Panc1 (cell line): Measurements from ENCODE around the gene NDE1. TPM values are rescaled to one million over a fixed set of nuclear protein-coding genes. Genes with fewer than 3 reads are reported as not detected.

Experiments
- ATAC-seq: fragments of 200-7000 bp; cut with Tn5 transposase; 2 replicates; pipeline ENCODE4 v1.9.1; 2020; ENCODE audit warnings: mild to moderate bottlenecking, moderate library complexity
- BruUV-seq: library from RNA; stranded (reverse); fragments of 400-500 nt; replicated peaks from 2 replicates; lab custom pipeline; 2021; lab: Mats Ljungman, UMichigan
- CTCF ChIA-PET: fragments of 300-600 bp; sonication (Branson Sonifier 250); formaldehyde crosslinking; loops from one replicate; lab custom pipeline; 2022; ENCODE audit warnings: antibody characterized with exemption; lab: Charles Lee
- POLR2A ChIA-PET: fragments of 300-600 bp; sonication (Branson Sonifier 250); formaldehyde crosslinking; loops from one replicate; lab custom pipeline; 2022; ENCODE audit warnings: antibody characterized with exemption; lab: Charles Lee
- DNase-seq: peaks from one replicate; pipeline ENCODE4 v3.0.0-alpha.2; 2010; ENCODE audit warnings: low read depth, low spot score
- H3K27ac ChIP-seq: 2 replicates; pipeline ENCODE4 v1.5.1; 2011; ENCODE audit warnings: mild to moderate bottlenecking, low read length, inconsistent platforms
- H3K27me3 ChIP-seq: fragments of 200-500 bp; sonication (Bioruptor generic); 2 replicates; pipeline ENCODE4 v1.6.0; 2014; ENCODE audit warnings: low read length, inconsistent platforms; ENCODE audit not compliant: control insufficient read depth, insufficient read depth
- H3K36me3 ChIP-seq: fragments of 200-500 bp; sonication (Bioruptor generic); 2 replicates; pipeline ENCODE4 v1.5.1; 2014; ENCODE audit warnings: inconsistent platforms, mild to moderate bottlenecking, low read length, moderate library complexity; ENCODE audit not compliant: control insufficient read depth, insufficient read depth
- H3K4me1 ChIP-seq: 2 replicates; pipeline ENCODE4 v1.5.1; 2011; ENCODE audit warnings: inconsistent platforms, mild to moderate bottlenecking, low read length, moderate library complexity; ENCODE audit not compliant: control insufficient read depth, insufficient read depth
- H3K4me3 ChIP-seq, 2 experiments: 2 replicates each; pipeline ENCODE4 v1.5.1; 2011 to 2012; ENCODE audit warnings: low read depth in 2 of 2, low read length in 2 of 2, mild to moderate bottlenecking in 2 of 2, inconsistent platforms in 1 of 2, moderate library complexity in 1 of 2
- H3K9me3 ChIP-seq: fragments of 200-500 bp; sonication (Bioruptor generic); 2 replicates; pipeline ENCODE4 v1.5.1; 2014; ENCODE audit warnings: low read depth, mild to moderate bottlenecking, inconsistent platforms, low read length, moderate library complexity; ENCODE audit not compliant: control insufficient read depth, insufficient read depth
- CTCF ChIP-seq: fragments of 450-650 bp; IDR thresholded peaks from 2 replicates; pipeline ENCODE4 v1.5.1; 2017; ENCODE audit warnings: mild to moderate bottlenecking
- POLR2AphosphoS5 ChIP-seq: IDR thresholded peaks from 2 replicates; pipeline ENCODE4 v1.6.1; 2012; ENCODE audit warnings: mild to moderate bottlenecking, low read depth, low read length, moderate library complexity
- REST ChIP-seq, 2 experiments: IDR thresholded peaks; 2 replicates each; pipeline ENCODE4 v1.6.1; 2011 to 2012; ENCODE audit warnings: low read depth in 2 of 2, control low read depth in 1 of 2, low read length in 1 of 2, mild to moderate bottlenecking in 1 of 2, moderate library complexity in 1 of 2; ENCODE audit not compliant: insufficient read depth in 1 of 2
- TCF7L2 ChIP-seq: IDR thresholded peaks from 2 replicates; pipeline ENCODE4 v1.6.1; 2011; ENCODE audit warnings: mild to moderate bottlenecking, low read depth, low read length, inconsistent platforms
- in situ Hi-C: cut with HindIII; loops from 2 replicates; pipeline ENCODE4 v1.10.0; 2016; ENCODE audit warnings: low sequenced_read_pairs, low pct_unique_long_range_greater_than_20kb
- intact Hi-C: fragments of 100-400 bp; cut with micrococcal nuclease; formaldehyde crosslinking; loops from one replicate; pipeline ENCODE4 v1.10.0; 2022; ENCODE audit not compliant: unreplicated experiment
- total RNA-seq: library from RNA; stranded (reverse); gene quantifications from one replicate; pipeline ENCODE4 v1.2.1, GENCODE V29; 2021; ENCODE audit not compliant: unreplicated experiment

Gene NDE1
- total RNA-seq, 1 experiment from 2014 or later, result 99.1 TPM

- Histone ChIP-seq H3K4me1 (no peaks in the 10 kb centered on the region), H3K4me3 (no peak overlapping the region), H3K27me3 (no peaks in the 10 kb centered on the region), H3K36me3 (no peaks in the 10 kb centered on the region), H3K27ac (no peak overlapping the region), H3K9me3 (no peaks in the 10 kb centered on the region)
- in situ Hi-C loops, result no loop called here
- ChIA-PET CTCF (interaction anchor here (0.6 to 0.9 kb wide), 3 partner anchors 15 to 49 kb away, joined by 4 to 16 read pairs (median 5); no protein-coding TSS in a partner anchor), POLR2A (no interaction called here)
- intact Hi-C loops, result no loop called here
- DNase-seq, result no peak
- no peak for ATAC-seq
- no TSS peak for BruUV-seq
- no peak for TF ChIP-seq REST (IDR thresholded peaks at IDR 0.05; ENCODE audit: insufficient read depth in 1 of 2, low read depth in 2 of 2, low read length in 1 of 2)
These were observed 92.7 kb downstream of the NDE1 start for GRCh38 chr16:15742716-15743115.

GRCh38 chr16:15743657-15744056, 93.6 kb downstream of the NDE1 start:
- no TSS peak for BruUV-seq
- H3K27me3 ChIP-seq, result no peaks in the 10 kb centered on the region
- H3K27ac ChIP-seq, result no peak overlapping the region
- H3K36me3 ChIP-seq, result no peaks in the 10 kb centered on the region
- ATAC-seq (no peak), DNase-seq (no peak)
- intact Hi-C loops (no loop called here), in situ Hi-C loops (no loop called here)
- ChIA-PET CTCF (no interaction called here), POLR2A (no interaction called here)
- no peak for TF ChIP-seq REST (IDR thresholded peaks at IDR 0.05; ENCODE audit: insufficient read depth in 1 of 2, low read depth in 2 of 2, low read length in 1 of 2)
- no peak for TF ChIP-seq CTCF
- TF ChIP-seq TCF7L2, result no peak
- TF ChIP-seq POLR2AphosphoS5, result no peak
- no peaks in the 10 kb centered on the region for H3K4me1 ChIP-seq
- H3K9me3 ChIP-seq, result no peaks in the 10 kb centered on the region
- no peak overlapping the region for H3K4me3 ChIP-seq
